WERI-Rb-1 (cell line): ENCODE results near the gene ARL15.

Source experiments
- DNase-seq: peaks from one replicate; pipeline ENCODE4 v3.0.0-alpha.2; 2020
- H3K27ac ChIP-seq: fragments of 250-450 bp; sonication (Bioruptor Pico); 2 replicates; pipeline ENCODE4 v1.5.1; 2020; ENCODE audit warnings: mild to moderate bottlenecking, moderate library complexity
- H3K27me3 ChIP-seq: fragments of 250-450 bp; sonication (Bioruptor Pico); 2 replicates; pipeline ENCODE4 v1.5.1; 2021; ENCODE audit warnings: mild to moderate bottlenecking, low read depth, moderate library complexity; ENCODE audit not compliant: insufficient read depth, severe bottlenecking
- H3K36me3 ChIP-seq: fragments of 250-450 bp; sonication (Bioruptor Pico); 2 replicates; pipeline ENCODE4 v1.5.1; 2020; ENCODE audit warnings: mild to moderate bottlenecking, moderate library complexity
- H3K4me3 ChIP-seq: 2 replicates; pipeline ENCODE4 v1.5.1; 2011; ENCODE audit warnings: low read depth, mild to moderate bottlenecking, control low read depth, low read length
- H3K9me3 ChIP-seq: fragments of 250-450 bp; sonication (Bioruptor Pico); 2 replicates; pipeline ENCODE4 v1.5.1; 2021; ENCODE audit warnings: mild to moderate bottlenecking, moderate library complexity; ENCODE audit not compliant: severe bottlenecking
- CTCF ChIP-seq: IDR thresholded peaks from 2 replicates; pipeline ENCODE4 v1.5.1; 2011; ENCODE audit warnings: low read depth, mild to moderate bottlenecking, control low read depth, inconsistent platforms, low read length

ARL15 gene

DNA sequence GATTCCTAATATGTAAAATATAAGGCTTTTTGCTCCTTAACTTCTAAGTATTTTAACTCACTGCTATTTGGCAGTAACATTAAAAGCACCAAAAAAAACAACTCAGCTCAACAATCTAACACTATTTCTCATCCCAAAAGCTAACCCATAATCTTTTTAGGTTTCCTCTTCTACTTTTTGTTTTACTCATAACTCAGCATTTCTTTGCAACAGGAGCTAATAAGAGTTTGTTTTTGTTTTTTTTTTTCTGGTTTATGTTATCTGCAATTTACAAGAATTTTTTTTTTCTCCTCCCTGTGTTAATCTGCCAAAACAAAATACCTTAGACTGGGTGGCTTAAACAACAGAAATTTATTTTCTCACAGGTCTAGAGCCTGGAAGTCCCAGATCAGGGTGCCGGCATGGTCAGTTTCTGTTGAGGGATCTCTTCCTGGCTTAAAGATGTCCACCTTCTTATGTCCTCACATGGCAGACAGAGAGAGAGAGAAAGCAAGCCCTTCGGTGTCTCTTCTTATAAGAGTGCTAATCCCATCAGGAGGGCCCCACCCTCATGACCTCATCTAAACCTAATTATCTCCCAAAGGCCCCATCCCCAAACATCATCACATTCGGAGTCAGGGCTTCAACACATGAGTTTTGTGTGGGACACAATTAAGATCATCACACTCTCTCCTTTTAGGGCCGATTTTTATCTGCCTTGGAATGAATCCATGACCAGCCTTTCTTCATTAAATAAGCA, 31.2 kb downstream of the ARL15 start:
- Histone ChIP-seq H3K9me3 (no peaks in the 10 kb centered on the region), H3K27ac (no peak overlapping the region), H3K27me3 (no peaks in the 10 kb centered on the region), H3K36me3 (no peaks in the 10 kb centered on the region), H3K4me3 (no peak overlapping the region)
- TF ChIP-seq CTCF: no peak
- DNase-seq: no peak

- Histone ChIP-seq H3K9me3 (no peaks in the 10 kb centered on the region), H3K27me3 (no peaks in the 10 kb centered on the region), H3K36me3 (no peaks in the 10 kb centered on the region), H3K27ac (no peak overlapping the region), H3K4me3 (no peak overlapping the region)
- no peak for TF ChIP-seq CTCF
- DNase-seq: no peak
Observed at GRCh38 chr5:54278036-54278830, 32.1 kb downstream of the ARL15 start.

- Histone ChIP-seq H3K27me3 (no peaks in the 10 kb centered on the region), H3K4me3 (no peak overlapping the region), H3K9me3 (no peaks in the 10 kb centered on the region), H3K36me3 (no peaks in the 10 kb centered on the region), H3K27ac (no peak overlapping the region)
- TF ChIP-seq CTCF: no peak
- no peak for DNase-seq
Observed at GRCh38 chr5:54276048-54276447, 34.3 kb downstream of the ARL15 start.

- no peak for TF ChIP-seq CTCF
- Histone ChIP-seq H3K27me3 (no peaks in the 10 kb centered on the region), H3K4me3 (no peak overlapping the region), H3K9me3 (no peaks in the 10 kb centered on the region), H3K27ac (no peak overlapping the region), H3K36me3 (no peaks in the 10 kb centered on the region)
- no peak for DNase-seq
Observed at GRCh38 chr5:54275361-54275760, 35.0 kb downstream of the ARL15 start.

GRCh38 chr5:54274944-54275343, 35.4 kb downstream of the ARL15 start:
- no peaks in the 10 kb centered on the region for H3K9me3 ChIP-seq
- H3K4me3 ChIP-seq: no peak overlapping the region
- H3K27ac ChIP-seq: no peak overlapping the region
- TF ChIP-seq CTCF: no peak
- DNase-seq: no peak
- H3K36me3 ChIP-seq: no peaks in the 10 kb centered on the region
- H3K27me3 ChIP-seq: no peaks in the 10 kb centered on the region
